ENCODE data around the gene MCRIP2. TPM values are rescaled to one million over a fixed set of nuclear protein-coding genes. Genes with fewer than 3 reads are reported as not detected.

Gene MCRIP2
- total RNA-seq, 1 donor: 13.3 TPM

GRCh38 chr16:659618-660017 is 18.0 kb downstream of the MCRIP2 start:
- no peak for DNase-seq (ENCODE audit: low read depth)
- no peak for TF ChIP-seq CTCF (IDR thresholded peaks at IDR 0.05; ENCODE audit: insufficient read depth, low read length)
- H3K4me3 ChIP-seq (ENCODE audit: low read depth, low read length): no peak overlapping the region

- TF ChIP-seq CTCF (IDR thresholded peaks at IDR 0.05; ENCODE audit: insufficient read depth, low read length): no peak
- no peak for DNase-seq (ENCODE audit: low read depth)
- no peak overlapping the region for H3K4me3 ChIP-seq (ENCODE audit: low read depth, low read length)
Observed at GRCh38 chr16:660132-660458, 18.5 kb downstream of the MCRIP2 start.

- H3K4me3 ChIP-seq (ENCODE audit: low read depth, low read length): no peak overlapping the region
- TF ChIP-seq CTCF (IDR thresholded peaks at IDR 0.05; ENCODE audit: insufficient read depth, low read length): peak; percentile 61
- DNase-seq (ENCODE audit: low read depth): peak; percentile 89
Observed at GRCh38 chr16:660459-661183, 19.0 kb downstream of the MCRIP2 start.

GRCh38 chr16:661184-661821 is 19.7 kb downstream of the MCRIP2 start:
- H3K4me3 ChIP-seq (ENCODE audit: low read depth, low read length): no peak overlapping the region
- no peak for TF ChIP-seq CTCF (IDR thresholded peaks at IDR 0.05; ENCODE audit: insufficient read depth, low read length)

GRCh38 chr16:662095-662494 is 20.5 kb downstream of the MCRIP2 start:
- no peak for DNase-seq (ENCODE audit: low read depth)
- no peak for TF ChIP-seq CTCF (IDR thresholded peaks at IDR 0.05; ENCODE audit: insufficient read depth, low read length)
- H3K4me3 ChIP-seq (ENCODE audit: low read depth, low read length): no peak overlapping the region

More at GRCh38 chr16:661184-661821, 19.7 kb downstream of the MCRIP2 start:
- DNase-seq (ENCODE audit: low read depth): no peak

GRCh38 chr16:662597-662996 is 21.0 kb downstream of the MCRIP2 start:
- no peak for TF ChIP-seq CTCF (IDR thresholded peaks at IDR 0.05; ENCODE audit: insufficient read depth, low read length)
- DNase-seq (ENCODE audit: low read depth): no peak
- H3K4me3 ChIP-seq (ENCODE audit: low read depth, low read length): no peak overlapping the region
